Measurements from ENCODE around the gene ZNF175. TPM values are rescaled to one million over a fixed set of nuclear protein-coding genes. Genes with fewer than 3 reads are reported as not detected.

Gene ZNF175
- polyA plus RNA-seq, 2 of the 4 experiments (the other 2 are of a cell fraction): 3.3 to 6.4 TPM

GRCh38 chr19:51525651-51526050 lies 45.4 kb upstream of the ZNF175 start:
- 0% methylated on average over 4 of the region's 4 CpGs for WGBS (ENCODE audit: missing lambda C conversion rate)
- H3K4me2 ChIP-seq: no peak overlapping the region
- FAIRE-seq (no peak), ATAC-seq (no peak), DNase-seq (ENCODE audit: low read depth in 1 of 2, low spot score in 1 of 2) (no peak)
- ChIA-PET CTCF (interaction anchor here (0.7 to 3.7 kb wide), 2 partner anchors 11 to 38 kb away, joined by 3 to 24 read pairs; no protein-coding TSS in a partner anchor), POLR2A (no interaction called here)
- H3K27ac ChIP-seq: no peak overlapping the region
- TF ChIP-seq RNF2 (IDR thresholded peaks at IDR 0.05; ENCODE audit: borderline replicate concordance, low read depth) (no peak), HEYL (CRISPR knock-in tag; IDR thresholded peaks at IDR 0.05) (no peak), CHD2 (IDR thresholded peaks at IDR 0.05; ENCODE audit: low read length, partially characterized antibody) (no peak), MAFK (IDR thresholded peaks at IDR 0.05; ENCODE audit: partially characterized antibody) (no peak), POLR2AphosphoS2 (conservative IDR thresholded peaks at IDR 0.05; ENCODE audit: low read length) (no peak), ZFP36 (IDR thresholded peaks at IDR 0.05; ENCODE audit: borderline replicate concordance, partially characterized antibody) (no peak), KDM1A (IDR thresholded peaks at IDR 0.05; ENCODE audit: low read depth) (no peak), ELK1 (IDR thresholded peaks at IDR 0.05; ENCODE audit: low read depth, low read length) (no peak), RFX5 (IDR thresholded peaks at IDR 0.05) (no peak), CEBPB (IDR thresholded peaks at IDR 0.05) (no peak), POLR2A (IDR thresholded peaks at IDR 0.05; ENCODE audit: low read length) (no peak), ATOH8 (CRISPR knock-in tag; IDR thresholded peaks at IDR 0.05; ENCODE audit: low read depth) (no peak)
- TF ChIP-seq, protein P1, sequence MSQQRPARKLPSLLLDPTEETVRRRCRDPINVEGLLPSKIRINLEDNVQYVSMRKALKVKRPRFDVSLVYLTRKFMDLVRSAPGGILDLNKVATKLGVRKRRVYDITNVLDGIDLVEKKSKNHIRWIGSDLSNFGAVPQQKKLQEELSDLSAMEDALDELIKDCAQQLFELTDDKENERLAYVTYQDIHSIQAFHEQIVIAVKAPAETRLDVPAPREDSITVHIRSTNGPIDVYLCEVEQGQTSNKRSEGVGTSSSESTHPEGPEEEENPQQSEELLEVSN (IDR thresholded peaks at IDR 0.05; ENCODE audit: borderline replicate concordance, low read depth): no peak
- no peaks in the 10 kb centered on the region for H3K4me1 ChIP-seq
- peaks cover 5% of the 10 kb centered on the region; the same call in 2 of the 3 replicates for H3K9me3 ChIP-seq
- no peak overlapping the region for H3K4me3 ChIP-seq

- POLR2A ChIA-PET: no interaction called here
- FAIRE-seq (no peak), DNase-seq (ENCODE audit: low read depth in 1 of 2, low spot score in 1 of 2) (no peak), ATAC-seq (no peak)
- no peak overlapping the region for H3K4me3 ChIP-seq
- H3K4me1 ChIP-seq: no peaks in the 10 kb centered on the region
- TF ChIP-seq, protein P2, sequence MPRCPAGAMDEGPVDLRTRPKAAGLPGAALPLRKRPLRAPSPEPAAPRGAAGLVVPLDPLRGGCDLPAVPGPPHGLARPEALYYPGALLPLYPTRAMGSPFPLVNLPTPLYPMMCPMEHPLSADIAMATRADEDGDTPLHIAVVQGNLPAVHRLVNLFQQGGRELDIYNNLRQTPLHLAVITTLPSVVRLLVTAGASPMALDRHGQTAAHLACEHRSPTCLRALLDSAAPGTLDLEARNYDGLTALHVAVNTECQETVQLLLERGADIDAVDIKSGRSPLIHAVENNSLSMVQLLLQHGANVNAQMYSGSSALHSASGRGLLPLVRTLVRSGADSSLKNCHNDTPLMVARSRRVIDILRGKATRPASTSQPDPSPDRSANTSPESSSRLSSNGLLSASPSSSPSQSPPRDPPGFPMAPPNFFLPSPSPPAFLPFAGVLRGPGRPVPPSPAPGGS (IDR thresholded peaks at IDR 0.05): no peak
- TF ChIP-seq JUN (IDR thresholded peaks at IDR 0.05): no peak
- no peak for TF ChIP-seq ZSCAN20 (CRISPR knock-in tag; IDR thresholded peaks at IDR 0.05)
- no peak for TF ChIP-seq MYC (IDR thresholded peaks at IDR 0.05; ENCODE audit: borderline replicate concordance, low read length)
- TF ChIP-seq POLR2AphosphoS2 (conservative IDR thresholded peaks at IDR 0.05; ENCODE audit: low read length): no peak
- no peak for TF ChIP-seq HOXA7 (CRISPR knock-in tag; IDR thresholded peaks at IDR 0.05)
- TF ChIP-seq KDM1A (IDR thresholded peaks at IDR 0.05; ENCODE audit: low read depth): no peak
- TF ChIP-seq RARB (CRISPR knock-in tag; IDR thresholded peaks at IDR 0.05): no peak
- no peak for TF ChIP-seq RFX5 (IDR thresholded peaks at IDR 0.05)
- TF ChIP-seq FOSB (CRISPR knock-in tag; IDR thresholded peaks at IDR 0.05): no peak
- no peak for TF ChIP-seq SREBF2 (IDR thresholded peaks at IDR 0.05)
- TF ChIP-seq ELK1 (IDR thresholded peaks at IDR 0.05; ENCODE audit: low read depth, low read length): no peak
- TF ChIP-seq HEYL (CRISPR knock-in tag; IDR thresholded peaks at IDR 0.05): no peak
- no peak for TF ChIP-seq CBX8 (IDR thresholded peaks at IDR 0.05)
- no peak for TF ChIP-seq CHD4 (IDR thresholded peaks at IDR 0.05; ENCODE audit: borderline replicate concordance)
- WGBS (ENCODE audit: missing lambda C conversion rate): 0% methylated on average over 1 of the region's 2 CpGs
- H3K4me2 ChIP-seq: no peak overlapping the region
- CTCF ChIA-PET: interaction anchor here (0.9 to 3.8 kb wide), 3 partner anchors 14 to 108 kb away, joined by 3 to 18 read pairs (median 3); no protein-coding TSS in a partner anchor
- no peak overlapping the region for H3K27ac ChIP-seq
- no peaks in the 10 kb centered on the region; the same call in 2 of the 3 replicates for H3K9me3 ChIP-seq
Measured at GRCh38 chr19:51529301-51529700, 41.8 kb upstream of the ZNF175 start.

Data from A549 (cell line).